HCT116 (cell line): Measurements from ENCODE around the gene TXNL1. TPM values are rescaled to one million over a fixed set of nuclear protein-coding genes. Genes with fewer than 3 reads are reported as not detected.

ENCODE experiments used
- ATAC-seq: fragments of 200-7000 bp; cut with Tn5 transposase; 2 replicates; pipeline ENCODE4 v1.9.1; 2020; ENCODE audit warnings: mild to moderate bottlenecking, moderate library complexity
- BruUV-seq: library from RNA; stranded (reverse); fragments of 400-500 nt; replicated peaks from 2 replicates; lab custom pipeline; 2021; lab: Mats Ljungman, UMichigan
- CTCF ChIA-PET: fragments of 300-600 bp; sonication (Branson Sonifier 250); formaldehyde crosslinking; loops from one replicate; lab custom pipeline; 2021; ENCODE audit warnings: antibody characterized with exemption; lab: Charles Lee
- POLR2A ChIA-PET: fragments of 300-600, 350-600 bp; sonication (Branson Sonifier 250); formaldehyde crosslinking; loops from one replicate; lab custom pipeline; 2021; ENCODE audit warnings: antibody characterized with exemption; lab: Charles Lee
- RAD21 ChIA-PET, 2 experiments: fragments of 300-600 bp; sonication (Branson Sonifier 250); formaldehyde crosslinking; loops; one replicate each; lab custom pipeline; 2023; ENCODE audit warnings: low total read pairs in 2 of 2; ENCODE audit not compliant: uncharacterized antibody in 2 of 2, unreplicated experiment in 2 of 2, low non-redundant PET in 1 of 2; lab: Charles Lee
- DNase-seq: peaks from one replicate; pipeline ENCODE4 v3.0.0-alpha.2; 2010; ENCODE audit warnings: low read depth, low spot score
- H2AFZ ChIP-seq: fragments of 200-600 bp; shearing (Covaris generic), sonication (generic); 2 replicates; pipeline ENCODE4 v1.6.1; 2017; ENCODE audit warnings: low read depth, mixed run types, mixed read lengths, antibody characterized with exemption, low read length; ENCODE audit not compliant: poor library complexity, severe bottlenecking
- H3K27ac ChIP-seq: 2 replicates; pipeline ENCODE4 v1.5.1; 2012; ENCODE audit warnings: low read depth, low read length
- H3K27me3 ChIP-seq: fragments of 200-600 bp; sonication (generic); 2 replicates; pipeline ENCODE4 v1.6.1; 2016; ENCODE audit warnings: mixed run types, low read length, mixed read lengths; ENCODE audit not compliant: insufficient read depth
- H3K36me3 ChIP-seq, 2 experiments: fragments of 200-500 bp in 1 of 2; fragments of 200-600 bp in 1 of 2; sonication (Bioruptor generic) in 1 of 2; sonication (generic) in 1 of 2; 2 replicates each; pipeline versions ENCODE4 v1.5.1 to v1.6.1; 2014 to 2016; ENCODE audit warnings: low read length in 2 of 2, inconsistent platforms in 1 of 2, mixed read lengths in 1 of 2, mixed run types in 1 of 2; ENCODE audit not compliant: insufficient read depth in 2 of 2, control insufficient read depth in 1 of 2
- H3K4me1 ChIP-seq, 2 experiments: fragments of 200-600 bp in 1 of 2; sonication (generic) in 1 of 2; 2 replicates each; pipeline versions ENCODE4 v1.5.1 to v1.6.1; 2012 to 2017; ENCODE audit warnings: low read length in 2 of 2, inconsistent platforms in 1 of 2, mild to moderate bottlenecking in 1 of 2, mixed read lengths in 1 of 2, mixed run types in 1 of 2, moderate library complexity in 1 of 2; ENCODE audit not compliant: insufficient read depth in 2 of 2, control insufficient read depth in 1 of 2
- H3K4me2 ChIP-seq: fragments of 200-600 bp; sonication (generic); 2 replicates; pipeline ENCODE4 v1.6.1; 2017; ENCODE audit warnings: mixed run types, low read length, mixed read lengths
- H3K4me3 ChIP-seq, 2 experiments: fragments of 200-600 bp in 1 of 2; sonication (generic) in 1 of 2; replicated peaks in 1 of 2; 2 replicates each; pipeline ENCODE4 v1.5.1; 2011 to 2016; ENCODE audit warnings: low read length in 2 of 2, control low read depth in 1 of 2, low read depth in 1 of 2, mild to moderate bottlenecking in 1 of 2, mixed read lengths in 1 of 2, mixed run types in 1 of 2
- H3K79me2 ChIP-seq: fragments of 200-600 bp; sonication (generic); 2 replicates; pipeline ENCODE4 v1.6.1; 2017; ENCODE audit warnings: mild to moderate bottlenecking, mixed run types, low read length, moderate library complexity, mixed read lengths; ENCODE audit not compliant: insufficient read depth
- H3K9ac ChIP-seq: fragments of 200-600 bp; sonication (generic); 2 replicates; pipeline ENCODE4 v1.6.1; 2016; ENCODE audit warnings: low read length, mixed read lengths
- H3K9me2 ChIP-seq: fragments of 200-600 bp; sonication (generic), shearing (Covaris generic); 2 replicates; pipeline ENCODE4 v1.6.1; 2017; ENCODE audit warnings: mixed run types, mild to moderate bottlenecking, moderate library complexity; ENCODE audit not compliant: insufficient read depth
- H3K9me3 ChIP-seq, 2 experiments: fragments of 200-500 bp in 1 of 2; fragments of 200-600 bp in 1 of 2; sonication (Bioruptor generic) in 1 of 2; sonication (generic) in 1 of 2; 2 replicates each; pipeline ENCODE4 v1.6.1; 2014 to 2017; ENCODE audit warnings: low read length in 2 of 2, mixed read lengths in 2 of 2, inconsistent platforms in 1 of 2, low read depth in 1 of 2, mild to moderate bottlenecking in 1 of 2, mixed run types in 1 of 2, moderate library complexity in 1 of 2; ENCODE audit not compliant: control insufficient read depth in 1 of 2, insufficient read depth in 1 of 2
- H4K20me1 ChIP-seq: fragments of 200-600 bp; sonication (generic), shearing (Covaris generic); 2 replicates; pipeline ENCODE4 v1.6.1; 2017; ENCODE audit warnings: mixed run types, mild to moderate bottlenecking, moderate library complexity; ENCODE audit not compliant: insufficient read depth
- CBX3 ChIP-seq: IDR thresholded peaks from 2 replicates; pipeline ENCODE4 v1.6.1; 2012; ENCODE audit warnings: low read depth
- ELF1 ChIP-seq: IDR thresholded peaks from 2 replicates; pipeline ENCODE4 v1.6.1; 2012; ENCODE audit warnings: low read depth, borderline replicate concordance
- EZH2 ChIP-seq: fragments of 200-600 bp; sonication (generic); IDR thresholded peaks from 2 replicates; pipeline ENCODE4 v1.6.1; 2017; ENCODE audit warnings: antibody characterized with exemption, mixed run types
- FOSL1 ChIP-seq: IDR thresholded peaks from 2 replicates; pipeline ENCODE4 v1.6.1; 2012; ENCODE audit warnings: low read depth
- MAX ChIP-seq: IDR thresholded peaks from 2 replicates; pipeline ENCODE4 v1.6.1; 2012
- POLR2A ChIP-seq: IDR thresholded peaks from 2 replicates; pipeline ENCODE4 v1.7.0; 2011; ENCODE audit warnings: borderline replicate concordance; ENCODE audit not compliant: insufficient read depth, insufficient read length; ENCODE audit errors: extremely low read depth
- POLR2AphosphoS5 ChIP-seq: IDR thresholded peaks from 2 replicates; pipeline ENCODE4 v1.6.1; 2011; ENCODE audit warnings: mild to moderate bottlenecking, low read depth, low read length, moderate library complexity
- REST ChIP-seq: IDR thresholded peaks from 2 replicates; pipeline ENCODE4 v1.6.1; 2012; ENCODE audit warnings: low read depth
- YY1 ChIP-seq: IDR thresholded peaks from 2 replicates; pipeline ENCODE4 v1.6.1; 2011; ENCODE audit warnings: low read length, low read depth, moderate library complexity, mild to moderate bottlenecking; ENCODE audit not compliant: insufficient replicate concordance; ENCODE audit errors: extremely low read depth
- ZBTB33 ChIP-seq: IDR thresholded peaks from 2 replicates; pipeline ENCODE4 v1.6.1; 2011; ENCODE audit warnings: mild to moderate bottlenecking, low read length, moderate library complexity; ENCODE audit not compliant: insufficient replicate concordance; ENCODE audit errors: extremely low read depth
- ZFX ChIP-seq: fragments of 450-650 bp; IDR thresholded peaks from 2 replicates; pipeline ENCODE4 v1.6.1; 2017
- intact Hi-C: fragments of 100-400 bp; cut with micrococcal nuclease; formaldehyde crosslinking; loops from 2 replicates; pipeline ENCODE4 v1.10.0; 2022
- total RNA-seq: library from RNA; stranded (reverse); gene quantifications from one replicate; pipeline ENCODE4 v1.2.1, GENCODE V29; 2021; ENCODE audit not compliant: unreplicated experiment

The TXNL1 gene
- total RNA-seq, 1 experiment from 2014 or later: 86.5 TPM

GRCh38 chr18:56579451-56579850 is 58.9 kb downstream of the TXNL1 start (continued):
- TF ChIP-seq REST (no peak), POLR2AphosphoS5 (no peak), YY1 (no peak), ZFX (no peak)

- Histone ChIP-seq H3K9me2 (no peaks in the 10 kb centered on the region), H3K79me2 (no peaks in the 10 kb centered on the region), H3K4me2 (no peak overlapping the region), H3K9ac (no peak overlapping the region), H3K4me3 (no peak overlapping the region), H3K27ac (no peak overlapping the region), H3K4me1 (no peaks in the 10 kb centered on the region), H3K36me3 (no peaks in the 10 kb centered on the region), H2AFZ (no peak overlapping the region), H3K27me3 (no peaks in the 10 kb centered on the region; the same call in 1 of the 2 replicates), H4K20me1 (no peaks in the 10 kb centered on the region), H3K9me3 (no peaks in the 10 kb centered on the region)
- BruUV-seq: no TSS peak
- RAD21 ChIA-PET: no interaction called here
- DNase-seq (no peak), ATAC-seq (no peak)
- intact Hi-C loops: loop anchor here (1.0 to 5.0 kb wide), 4 partner anchors 1162 to 1895 kb away; no protein-coding TSS in a partner anchor
- POLR2A ChIA-PET: no interaction called here
- TF ChIP-seq MAX (no peak), POLR2AphosphoS5 (no peak), CBX3 (no peak), POLR2A (no peak), ELF1 (no peak), FOSL1 (no peak), ZBTB33 (no peak), REST (no peak), ZFX (no peak), EZH2 (no peak)
- CTCF ChIA-PET: interaction anchor here (1.1 to 1.9 kb wide), 3 partner anchors 10 to 1343 kb away, joined by 3 to 8 read pairs (median 4); no protein-coding TSS in a partner anchor
Measured at GRCh38 chr18:56576826-56577573, 61.4 kb downstream of the TXNL1 start.
